Inflammatory macrophage treated with lipopolysaccharide for 4 hours (primary cell): ENCODE measurements around the gene ZKSCAN2.

ENCODE experiments used
- DNase-seq: peaks from one replicate; pipeline ENCODE4 v3.0.0-alpha.2; 2020

The ZKSCAN2 gene

GRCh38 chr16:25223964-25224363 lies 33.7 kb downstream of the ZKSCAN2 start:
- DNase-seq, result no peak

GRCh38 chr16:25222959-25223358 lies 34.7 kb downstream of the ZKSCAN2 start:
- DNase-seq, result no peak

GRCh38 chr16:25219070-25219737 lies 38.4 kb downstream of the ZKSCAN2 start:
- no peak for DNase-seq

- DNase-seq, result no peak
Observed at GRCh38 chr16:25217921-25218320, 39.7 kb downstream of the ZKSCAN2 start.

- no peak for DNase-seq
Observed at GRCh38 chr16:25217112-25217511, 40.5 kb downstream of the ZKSCAN2 start.

DNA sequence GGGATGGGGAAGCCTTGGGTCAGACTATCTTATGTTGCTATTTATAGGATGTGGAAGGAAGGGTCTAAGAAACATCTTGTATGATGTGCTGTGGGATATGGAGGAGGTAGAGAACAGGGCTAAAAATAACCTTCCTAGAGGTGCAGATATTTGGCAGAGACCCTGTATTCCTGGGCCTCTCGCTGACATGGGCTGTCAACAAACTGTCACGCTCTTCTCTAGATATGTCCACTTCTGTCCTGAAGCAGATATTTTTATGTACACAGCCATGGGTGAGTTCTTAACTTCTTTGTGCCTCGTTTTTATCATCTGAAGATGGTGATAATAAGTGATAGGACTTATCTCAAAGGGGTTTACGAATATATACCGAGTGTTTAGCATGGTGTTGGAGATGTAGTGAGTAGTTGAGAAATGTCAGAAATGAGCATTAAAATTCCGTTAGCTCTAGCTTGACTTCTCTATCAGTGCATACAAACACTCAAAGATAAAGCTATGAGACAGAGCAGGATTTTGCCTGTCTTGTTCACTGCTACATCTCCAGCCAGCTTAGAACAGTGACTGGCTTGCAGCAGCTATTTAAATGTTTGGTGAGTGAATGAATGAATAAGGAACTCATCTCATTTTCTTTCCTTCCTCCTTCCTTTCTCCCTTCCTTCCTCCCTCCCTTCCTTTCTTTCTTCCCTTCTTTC lies 43.8 kb downstream of the ZKSCAN2 start:
- no peak for DNase-seq

- DNase-seq, result no peak
Observed at GRCh38 chr16:25212636-25213035, 45.0 kb downstream of the ZKSCAN2 start.

DNA sequence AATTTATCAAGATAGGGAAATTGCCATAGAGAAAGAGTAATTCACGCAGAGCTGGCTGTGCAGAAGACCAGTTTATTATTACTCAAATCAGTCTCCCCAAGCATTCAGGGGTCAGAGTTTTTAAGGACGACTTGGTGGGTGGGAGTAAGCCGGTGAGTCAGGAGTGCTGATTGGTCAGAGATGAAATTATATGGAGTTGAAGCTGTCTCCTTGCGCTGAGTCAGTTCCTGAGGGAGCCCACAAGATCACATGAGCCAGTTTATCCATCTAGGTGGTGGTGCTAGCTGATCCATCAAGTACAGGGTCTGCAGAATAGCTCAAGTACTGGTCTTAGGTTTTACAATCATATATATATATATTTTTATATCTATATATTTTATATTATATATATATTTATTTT lies 46.9 kb downstream of the ZKSCAN2 start:
- DNase-seq, result peak; percentile 33

DNA sequence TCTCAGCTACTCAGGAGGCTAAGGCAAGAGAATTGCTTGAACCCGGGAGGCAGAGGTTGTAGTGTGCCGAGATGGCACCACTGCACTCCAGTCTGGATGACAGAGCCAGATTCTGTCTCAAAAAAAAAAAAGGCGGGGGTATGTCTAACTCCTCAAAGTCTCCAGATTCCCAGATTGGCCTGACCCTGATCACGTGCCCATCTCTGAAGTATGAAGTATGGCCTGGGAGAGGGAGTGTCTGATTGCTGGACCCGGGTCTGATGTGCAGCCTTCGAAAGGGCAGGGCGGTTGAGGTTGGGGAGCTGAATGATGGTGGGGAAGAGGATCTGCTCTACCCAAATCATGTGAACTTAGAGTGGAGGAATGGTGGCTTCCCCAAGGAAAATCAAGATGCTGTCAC lies 58.2 kb downstream of the ZKSCAN2 start:
- DNase-seq, result no peak

GRCh38 chr16:25198021-25198420 lies 59.6 kb downstream of the ZKSCAN2 start:
- DNase-seq, result no peak

GRCh38 chr16:25194273-25194878 lies 63.3 kb downstream of the ZKSCAN2 start:
- no peak for DNase-seq

DNA sequence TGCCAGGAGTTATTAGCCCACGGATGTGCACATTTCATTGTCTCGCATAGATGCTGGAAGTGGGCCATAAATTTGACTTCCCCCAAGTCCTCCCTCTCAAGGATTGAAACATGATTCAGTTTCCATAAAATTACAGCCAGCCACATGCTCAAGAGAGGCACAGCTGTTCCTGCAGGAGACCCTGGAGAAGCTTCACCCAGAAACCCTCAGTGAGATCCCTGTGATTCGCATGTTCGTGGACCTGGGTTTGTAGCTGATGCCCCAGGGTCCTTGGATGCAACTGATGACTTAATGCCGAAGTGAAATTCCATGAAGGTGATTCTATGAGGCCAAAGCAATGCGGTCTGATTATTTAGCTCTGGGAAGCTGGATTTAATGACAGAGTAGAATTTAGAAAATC lies 65.5 kb downstream of the ZKSCAN2 start:
- DNase-seq, result no peak

GRCh38 chr16:25189305-25189704 lies 68.3 kb downstream of the ZKSCAN2 start:
- peak; percentile 12 for DNase-seq

- no peak for DNase-seq
Observed at GRCh38 chr16:25187491-25187795, 70.2 kb downstream of the ZKSCAN2 start.
